Ishikawa (cell line): ENCODE results near the gene TMOD1.

Source experiments
- CEBPB ChIP-seq: IDR thresholded peaks from 2 replicates; pipeline ENCODE4 v1.6.1; 2012
- CREB1 ChIP-seq: IDR thresholded peaks from 2 replicates; pipeline ENCODE4 v1.6.1; 2012; ENCODE audit warnings: low read depth
- EGR1 ChIP-seq: IDR thresholded peaks from 2 replicates; pipeline ENCODE4 v1.6.1; 2012
- EP300 ChIP-seq: IDR thresholded peaks from 2 replicates; pipeline ENCODE4 v1.6.1; 2012; ENCODE audit warnings: borderline replicate concordance
- FOXM1 ChIP-seq: IDR thresholded peaks from 2 replicates; pipeline ENCODE4 v1.6.1; 2012; ENCODE audit warnings: low read depth, borderline replicate concordance
- MAX ChIP-seq: IDR thresholded peaks from 2 replicates; pipeline ENCODE4 v1.6.1; 2012
- RAD21 ChIP-seq: IDR thresholded peaks from 2 replicates; pipeline ENCODE4 v1.6.1; 2012; ENCODE audit warnings: low read depth
- TAF1 ChIP-seq: IDR thresholded peaks from 2 replicates; pipeline ENCODE4 v1.6.1; 2012; ENCODE audit warnings: low read depth, mild to moderate bottlenecking
- TCF12 ChIP-seq: IDR thresholded peaks from 2 replicates; pipeline ENCODE4 v1.6.1; 2012; ENCODE audit warnings: low read depth
- YY1 ChIP-seq: IDR thresholded peaks from 2 replicates; pipeline ENCODE4 v1.6.1; 2012; ENCODE audit warnings: low read depth
- ZBTB7A ChIP-seq: IDR thresholded peaks from 2 replicates; pipeline ENCODE4 v1.6.1; 2012; ENCODE audit warnings: low read depth

GRCh38 chr9:97550386-97550785 lies 48.9 kb downstream of the TMOD1 start:
- no peak for TF ChIP-seq FOXM1
- TF ChIP-seq TAF1, result no peak
- TF ChIP-seq ZBTB7A, result no peak
- TF ChIP-seq EP300, result no peak
- TF ChIP-seq MAX, result no peak
- no peak for TF ChIP-seq CREB1
- no peak for TF ChIP-seq TCF12
- no peak for TF ChIP-seq CEBPB
- no peak for TF ChIP-seq RAD21
- no peak for TF ChIP-seq EGR1
- TF ChIP-seq YY1, result no peak
